HepG2 (cell line): Measurements from ENCODE around the gene PHF13. TPM values are rescaled to one million over a fixed set of nuclear protein-coding genes. Genes with fewer than 3 reads are reported as not detected.

Source experiments
- ATAC-seq: fragments of 200-7000 bp; cut with Tn5 transposase; 3 replicates; pipeline ENCODE4 v1.9.1; 2020; ENCODE audit warnings: mild to moderate bottlenecking, moderate library complexity
- BruUV-seq: library from RNA; stranded (reverse); fragments of 400-500 nt; replicated peaks from 2 replicates; lab custom pipeline; 2021; lab: Mats Ljungman, UMichigan
- CTCF ChIA-PET: fragments of 300-600 bp; formaldehyde crosslinking; extraction: SDS; loops from one replicate; lab custom pipeline; 2021; ENCODE audit warnings: low total read pairs, inconsistent platforms, low intra/inter-chr PET ratio; lab: Yijun Ruan, JAX
- POLR2A ChIA-PET: fragments of 350-600 bp; sonication (Branson Sonifier 250); formaldehyde crosslinking; loops from one replicate; lab custom pipeline; 2020; ENCODE audit warnings: antibody characterized with exemption, inconsistent platforms; lab: Yijun Ruan, JAX
- DNase-seq: peaks from one replicate; pipeline ENCODE4 v3.0.0-alpha.2; 2015; ENCODE audit warnings: low spot score
- FAIRE-seq: peaks from 3 replicates; lab custom pipeline; 2011; peaks lifted over from hg19 to GRCh38; lab: Jason Lieb, UNC
- H2AFZ ChIP-seq: one replicate; pipeline ENCODE4 v1.6.1; 2011; ENCODE audit warnings: low read length, inconsistent platforms
- H3K27ac ChIP-seq: fragments of 300-600 bp; 3 replicates; pipeline ENCODE4 v1.8.0; 2011; ENCODE audit warnings: mixed run types, mild to moderate bottlenecking, mixed read lengths, low read length, inconsistent platforms; ENCODE audit not compliant: insufficient read depth; ENCODE audit errors: extremely low read length
- H3K27me3 ChIP-seq, 2 experiments: fragments of 200-600 bp in 1 of 2; 2 replicates in 1 of 2; 3 replicates in 1 of 2; pipeline versions ENCODE4 v1.6.0 to v1.8.0; 2011; ENCODE audit warnings: low read length in 2 of 2, mild to moderate bottlenecking in 2 of 2, moderate library complexity in 2 of 2, inconsistent platforms in 1 of 2; ENCODE audit not compliant: insufficient read depth in 2 of 2, control insufficient read depth in 1 of 2
- H3K36me3 ChIP-seq, 2 experiments: fragments of 200-600 bp in 1 of 2; replicated peaks in 1 of 2; 2 replicates in 1 of 2; 3 replicates in 1 of 2; pipeline versions ENCODE4 v1.5.1 to v1.8.0; 2011; ENCODE audit warnings: low read length in 2 of 2, inconsistent platforms in 1 of 2; ENCODE audit not compliant: insufficient read depth in 2 of 2, control insufficient read depth in 1 of 2
- H3K4me1 ChIP-seq: 2 replicates; pipeline ENCODE4 v1.5.1; 2012; ENCODE audit warnings: low read length, inconsistent platforms; ENCODE audit not compliant: insufficient read depth
- H3K4me2 ChIP-seq: 2 replicates; pipeline ENCODE4 v1.6.0; 2011; ENCODE audit warnings: low read depth, low read length, inconsistent platforms
- H3K4me3 ChIP-seq, 3 experiments: fragments of 200-600 bp in 1 of 3; sonication (generic), shearing (Covaris generic) in 1 of 3; replicated peaks in 1 of 3; 2 replicates each; pipeline ENCODE4 v1.5.1; 2011 to 2016; ENCODE audit warnings: low read length in 3 of 3, inconsistent platforms in 2 of 3, low read depth in 2 of 3, mild to moderate bottlenecking in 2 of 3, control low read depth in 1 of 3, mixed read lengths in 1 of 3; ENCODE audit not compliant: insufficient read depth in 1 of 3
- H3K79me2 ChIP-seq: one replicate; pipeline ENCODE4 v1.6.1; 2011; ENCODE audit warnings: low read length, inconsistent platforms; ENCODE audit not compliant: insufficient read depth
- H3K9ac ChIP-seq: 2 replicates; pipeline ENCODE4 v1.6.0; 2011; ENCODE audit warnings: mild to moderate bottlenecking, low read depth, low read length, inconsistent platforms; ENCODE audit not compliant: insufficient read depth
- H3K9me3 ChIP-seq: 2 replicates; pipeline ENCODE4 v1.5.1; 2012; ENCODE audit warnings: mild to moderate bottlenecking, low read length
- H4K20me1 ChIP-seq: 2 replicates; pipeline ENCODE4 v1.6.0; 2011; ENCODE audit warnings: inconsistent platforms, mild to moderate bottlenecking, low read length, moderate library complexity; ENCODE audit not compliant: insufficient read depth
- NFATC3 ChIP-seq: sonication (generic); formaldehyde crosslinking; IDR thresholded peaks from 2 replicates; pipeline ENCODE4 v1.5.1; 2020; ENCODE audit warnings: mild to moderate bottlenecking, missing genetic modification reagents
- NKX3-1 ChIP-seq: sonication (generic); formaldehyde crosslinking; IDR thresholded peaks from 2 replicates; pipeline ENCODE4 v1.5.0; 2020; ENCODE audit warnings: missing genetic modification reagents
- ZNF546 ChIP-seq: sonication (generic); formaldehyde crosslinking; conservative IDR thresholded peaks from 2 replicates; pipeline ENCODE4 v1.8.1; 2023; ENCODE audit warnings: mild to moderate bottlenecking, missing genetic modification reagents
- WGBS: methylation state at CpG from one replicate; pipeline ENCODE4 v1.1.6; 2017; ENCODE audit warnings: low lambda C conversion rate; 5-methylcytosine and 5-hydroxymethylcytosine counted together
- in situ Hi-C: cut with HindIII; loops from 2 replicates; pipeline ENCODE4 v1.10.0; 2017; ENCODE audit warnings: low pct_unique_long_range_greater_than_20kb; ENCODE audit not compliant: extremely low pct_ligation_motif_present
- intact Hi-C: fragments of 100-400 bp; cut with micrococcal nuclease; formaldehyde crosslinking; loops from one replicate; pipeline ENCODE4 v1.10.0; 2022; ENCODE audit not compliant: unreplicated experiment
- polyA plus RNA-seq, 8 experiments: library from polyadenylated mRNA; depleted of rRNA in 3 of 8; stranded (reverse) in 7 of 8; unstranded in 1 of 8; fragments of >200 nt; fragmentation: Illumina TruSeq in 4 of 8; extraction: Trizol in 4 of 8; gene quantifications; 2 replicates each; pipeline versions ENCODE4 v1.2.1 to v1.2.3, GENCODE V29; 2011 to 2016; ENCODE audit warnings: low read depth in 4 of 8, missing spikeins in 1 of 8, mixed read lengths in 1 of 8; ENCODE audit not compliant: insufficient read depth in 1 of 8
- total RNA-seq, 5 experiments: library from RNA; depleted of rRNA; stranded (reverse); fragments of >200 nt; fragmentation: Illumina TruSeq; extraction: Trizol; gene quantifications; 2 replicates each; pipeline ENCODE4 v1.2.3, GENCODE V29; 2016; ENCODE audit warnings: low read depth in 1 of 5

PHF13 gene
- total and polyA plus RNA-seq, 2 of the 13 experiments (the other 11 are each of a cell fraction or from before 2014, with no cell fraction given): 4.7 to 7.4 TPM

- ATAC-seq (no peak), FAIRE-seq (no peak), DNase-seq (no peak)
- WGBS: 100% methylated on average over 2 of the region's 2 CpGs
- no peak overlapping the region for H3K27ac ChIP-seq
- TF ChIP-seq NKX3-1 (CRISPR knock-in tag) (no peak), NFATC3 (CRISPR knock-in tag) (no peak), ZNF546 (CRISPR knock-in tag) (no peak)
- BruUV-seq: no TSS peak
- H3K9ac ChIP-seq: no peak overlapping the region
- H3K4me3 ChIP-seq: no peak overlapping the region
- ChIA-PET POLR2A (no interaction called here), CTCF (no interaction called here)
- no peaks in the 10 kb centered on the region for H3K27me3 ChIP-seq
- H3K79me2 ChIP-seq: peaks cover 2% of the 10 kb centered on the region
- no peaks in the 10 kb centered on the region for H3K9me3 ChIP-seq
- no peak overlapping the region for H2AFZ ChIP-seq
- H3K4me1 ChIP-seq: no peaks in the 10 kb centered on the region
- peaks cover 14 to 47% of the 10 kb centered on the region in 2 experiments for H3K36me3 ChIP-seq
- intact Hi-C loops (no loop called here), in situ Hi-C loops (no loop called here)
- H4K20me1 ChIP-seq: no peaks in the 10 kb centered on the region
- no peak overlapping the region for H3K4me2 ChIP-seq
Measured at GRCh38 chr1:6672558-6672957, 59.0 kb downstream of the PHF13 start.

Other genes starting within 250 kb of the PHF13 start
- gene ACOT7, start 220.0 kb upstream of the PHF13 start, total RNA-seq (2016; rRNA removed; fragmentation: Illumina TruSeq; extraction: Trizol): 33.0 and 43.2 TPM in 2 replicates
- 47.6 and 55.8 TPM in 2 replicates for gene ACOT7, start 220.0 kb upstream of the PHF13 start, polyA plus RNA-seq (2011; rRNA removed)
- 0.10 and 0.11 TPM in 2 replicates for gene HES2, start 193.8 kb upstream of the PHF13 start, total RNA-seq (2016; rRNA removed; fragmentation: Illumina TruSeq; extraction: Trizol)
- gene HES2, start 193.8 kb upstream of the PHF13 start, polyA plus RNA-seq (2011; rRNA removed): 0.13 and 0.17 TPM in 2 replicates
- gene ESPN, start 189.0 kb upstream of the PHF13 start, total RNA-seq (2016; rRNA removed; fragmentation: Illumina TruSeq; extraction: Trizol): 38.5 and 48.6 TPM in 2 replicates
- 54.2 and 70.4 TPM in 2 replicates for gene ESPN, start 189.0 kb upstream of the PHF13 start, polyA plus RNA-seq (2011; rRNA removed)
- gene TNFRSF25, start 147.6 kb upstream of the PHF13 start, total RNA-seq (2016; rRNA removed; fragmentation: Illumina TruSeq; extraction: Trizol): 0.55 and 1.5 TPM in 2 replicates
- gene TNFRSF25, start 147.6 kb upstream of the PHF13 start, polyA plus RNA-seq (2011; rRNA removed): 1.4 and 1.6 TPM in 2 replicates
- 1.9 and 3.5 TPM in 2 replicates for gene PLEKHG5, start 122.1 kb upstream of the PHF13 start, total RNA-seq (2016; rRNA removed; fragmentation: Illumina TruSeq; extraction: Trizol)
- 1.9 and 2.6 TPM in 2 replicates for gene PLEKHG5, start 122.1 kb upstream of the PHF13 start, polyA plus RNA-seq (2011; rRNA removed)
- 20.2 and 24.7 TPM in 2 replicates for gene NOL9, start 59.2 kb upstream of the PHF13 start, total RNA-seq (2016; rRNA removed; fragmentation: Illumina TruSeq; extraction: Trizol)
- 13.0 and 18.0 TPM in 2 replicates for gene NOL9, start 59.2 kb upstream of the PHF13 start, polyA plus RNA-seq (2011; rRNA removed)
- 0.98 and 1.4 TPM in 2 replicates for gene TAS1R1, start 58.4 kb upstream of the PHF13 start, total RNA-seq (2016; rRNA removed; fragmentation: Illumina TruSeq; extraction: Trizol)
- 1.6 and 1.9 TPM in 2 replicates for gene TAS1R1, start 58.4 kb upstream of the PHF13 start, polyA plus RNA-seq (2011; rRNA removed)
- 13.8 and 17.1 TPM in 2 replicates for gene ZBTB48, start 33.7 kb upstream of the PHF13 start, total RNA-seq (2016; rRNA removed; fragmentation: Illumina TruSeq; extraction: Trizol)
- 13.0 and 18.1 TPM in 2 replicates for gene ZBTB48, start 33.7 kb upstream of the PHF13 start, polyA plus RNA-seq (2011; rRNA removed)
- gene KLHL21, start 10.9 kb upstream of the PHF13 start, total RNA-seq (2016; rRNA removed; fragmentation: Illumina TruSeq; extraction: Trizol): 20.9 and 25.0 TPM in 2 replicates
- gene KLHL21, start 10.9 kb upstream of the PHF13 start, polyA plus RNA-seq (2011; rRNA removed): 14.8 and 19.9 TPM in 2 replicates
- 14.9 and 15.0 TPM in 2 replicates for gene THAP3, start 11.1 kb downstream of the PHF13 start, total RNA-seq (2016; rRNA removed; fragmentation: Illumina TruSeq; extraction: Trizol)
- 10.3 and 12.1 TPM in 2 replicates for gene THAP3, start 11.1 kb downstream of the PHF13 start, polyA plus RNA-seq (2011; rRNA removed)
- gene DNAJC11, start 88.1 kb downstream of the PHF13 start, total RNA-seq (2016; rRNA removed; fragmentation: Illumina TruSeq; extraction: Trizol): 47.6 and 56.8 TPM in 2 replicates
- gene DNAJC11, start 88.1 kb downstream of the PHF13 start, polyA plus RNA-seq (2011; rRNA removed): 24.0 and 25.1 TPM in 2 replicates
- gene CAMTA1, start 171.7 kb downstream of the PHF13 start, total RNA-seq (2016; rRNA removed; fragmentation: Illumina TruSeq; extraction: Trizol): 36.4 and 36.7 TPM in 2 replicates
- 22.4 and 25.0 TPM in 2 replicates for gene CAMTA1, start 171.7 kb downstream of the PHF13 start, polyA plus RNA-seq (2011; rRNA removed)